Breast epithelium (tissue), 4 donors: Measurements from ENCODE around the gene HERC2. TPM values are rescaled to one million over a fixed set of nuclear protein-coding genes. Genes with fewer than 3 reads are reported as not detected.

Experiments
- DNase-seq, 2 donors: peaks; one replicate each; pipeline ENCODE4 v3.0.0-alpha.2; 2019; ENCODE audit warnings: low spot score in 2 of 2
- H3K27ac ChIP-seq, 2 donors: fragments of 200-600 bp; sonication (generic) in 1 of 2; one replicate each; pipeline ENCODE4 v1.5.1; 2016 to 2019; ENCODE audit warnings: mild to moderate bottlenecking in 1 of 2
- H3K27me3 ChIP-seq, 2 donors: fragments of 200-600 bp; sonication (generic) in 1 of 2; one replicate each; pipeline versions ENCODE4 v1.5.1 to v1.6.0; 2017 to 2019; ENCODE audit warnings: control low read depth in 1 of 2, mild to moderate bottlenecking in 1 of 2
- H3K36me3 ChIP-seq: fragments of 200-600 bp; one replicate; pipeline ENCODE4 v1.5.1; 2019
- H3K4me1 ChIP-seq, 2 donors: fragments of 200-600 bp; sonication (generic); one replicate each; pipeline ENCODE4 v1.5.1; 2016 to 2019; ENCODE audit warnings: control low read depth in 1 of 2
- H3K4me3 ChIP-seq, 3 donors: fragments of 200-600 bp; sonication (generic); 1 replicate in 2 of 3; 2 replicates in 1 of 3; pipeline ENCODE4 v1.5.1; 2016 to 2019; ENCODE audit warnings: mild to moderate bottlenecking in 3 of 3, moderate library complexity in 2 of 3
- H3K9me3 ChIP-seq, 2 donors: fragments of 200-600 bp; sonication (generic) in 1 of 2; one replicate each; pipeline ENCODE4 v1.5.1; 2016 to 2019; ENCODE audit warnings: control low read depth in 1 of 2
- CTCF ChIP-seq, 3 donors: fragments of 450-650 bp; IDR thresholded peaks; one replicate each; pipeline ENCODE4 v1.5.1; 2016 to 2017; ENCODE audit warnings: antibody characterized with exemption in 3 of 3, mild to moderate bottlenecking in 3 of 3, moderate library complexity in 3 of 3
- POLR2A ChIP-seq: fragments of 450-650 bp; IDR thresholded peaks from one replicate; pipeline ENCODE4 v1.6.1; 2016; ENCODE audit warnings: antibody characterized with exemption, mild to moderate bottlenecking, moderate library complexity
- POLR2AphosphoS5 ChIP-seq, 3 donors: sonication (generic); formaldehyde crosslinking; IDR thresholded peaks; one replicate each; pipeline ENCODE4 v1.6.1; 2017; ENCODE audit warnings: antibody characterized with exemption in 3 of 3
- intact Hi-C: fragments of 100-400 bp; cut with DNase I; formaldehyde crosslinking; loops from one replicate; pipeline ENCODE4 v1.15.1; 2023; ENCODE audit warnings: low total_unique reads
- total RNA-seq, 3 donors: library from RNA; depleted of rRNA; stranded (reverse); fragments of >200 nt; gene quantifications; one replicate each; pipeline ENCODE4 v1.1.0, GENCODE V29; 2016

HERC2 gene
- total RNA-seq, 3 donors from 2014 or later: 46.2 to 55.8 (median 51.1) TPM

DNA sequence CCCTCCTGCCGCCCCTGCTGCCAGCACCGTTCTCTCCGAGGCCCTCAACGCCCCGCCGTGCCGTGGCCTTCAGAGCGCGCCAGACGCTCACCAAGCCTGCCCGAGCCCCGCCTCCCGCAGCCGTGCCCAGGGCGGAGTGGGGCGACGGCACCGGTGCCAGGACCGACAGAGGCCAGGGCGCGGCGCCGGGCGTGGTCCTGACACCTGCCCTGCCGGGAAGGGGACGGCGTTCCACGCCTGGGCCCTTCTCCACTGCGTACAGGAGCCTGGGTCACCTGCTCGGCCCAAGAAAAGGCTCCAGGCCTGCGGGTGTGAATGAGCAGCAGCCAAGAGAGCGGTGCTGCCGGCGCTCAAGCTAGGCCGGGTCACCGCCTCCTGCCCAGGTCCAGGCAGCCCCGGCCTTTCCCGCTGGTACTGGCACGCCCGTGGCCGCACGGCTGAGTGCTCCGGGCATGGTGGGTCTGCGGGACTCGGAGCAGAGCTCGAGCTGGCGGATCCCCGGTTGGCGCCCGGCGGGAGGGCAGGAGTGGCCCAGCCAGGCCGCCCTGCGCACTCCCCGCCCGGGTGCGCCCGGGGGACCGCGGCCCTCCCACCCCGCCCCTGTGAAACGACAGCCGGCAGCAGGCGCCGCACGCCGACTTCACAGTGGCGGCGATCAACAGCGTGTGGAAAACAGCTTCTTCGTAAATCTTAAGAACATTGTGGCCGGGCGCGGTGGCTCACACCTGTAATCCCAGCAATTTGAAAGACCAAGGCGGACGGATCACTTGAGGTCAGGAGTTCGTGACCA lies 227.1 kb downstream of the HERC2 start:
- Histone ChIP-seq H3K9me3 (peaks cover 0 to 17% of the 10 kb centered on the region in 2 donors), H3K4me1 (no peaks in the 10 kb centered on the region), H3K36me3 (no peaks in the 10 kb centered on the region), H3K4me3 (peak overlapping the region; percentile 39 to 64 (median 52)), H3K27me3 (peaks cover 0 to 59% of the 10 kb centered on the region in 2 donors), H3K27ac (peak overlapping the region in 1 of 2 donors; percentile 30)
- no peak for DNase-seq
- intact Hi-C loops: loop anchor here (5.0 kb wide), 1 partner anchor 653 kb away; no protein-coding TSS in a partner anchor
- TF ChIP-seq CTCF (IDR thresholded peaks at IDR 0.05) (no peak), POLR2A (no peak), POLR2AphosphoS5 (IDR thresholded peaks at IDR 0.05) (no peak)

- H3K4me3 ChIP-seq: peak overlapping the region in 1 of 3 donors; percentile 64
- H3K36me3 ChIP-seq: no peaks in the 10 kb centered on the region
- H3K27me3 ChIP-seq: peaks cover 0 to 49% of the 10 kb centered on the region in 2 donors
- TF ChIP-seq POLR2AphosphoS5 (IDR thresholded peaks at IDR 0.05) (no peak), CTCF (IDR thresholded peaks at IDR 0.05) (no peak), POLR2A (no peak)
- no peaks in the 10 kb centered on the region for H3K4me1 ChIP-seq
- H3K27ac ChIP-seq: no peak overlapping the region
- intact Hi-C loops: no loop called here
- H3K9me3 ChIP-seq: peaks cover 0 to 17% of the 10 kb centered on the region in 2 donors
- DNase-seq: no peak
Measured at GRCh38 chr15:28093752-28094535, 228.0 kb downstream of the HERC2 start.

GRCh38 chr15:28091313-28091712 lies 230.7 kb downstream of the HERC2 start:
- no peak overlapping the region for H3K27ac ChIP-seq
- intact Hi-C loops: no loop called here
- DNase-seq: no peak
- peaks cover 0 to 17% of the 10 kb centered on the region in 2 donors for H3K9me3 ChIP-seq
- H3K4me3 ChIP-seq: no peak overlapping the region
- TF ChIP-seq CTCF (IDR thresholded peaks at IDR 0.05): no peak
- no peak for TF ChIP-seq POLR2A
- TF ChIP-seq POLR2AphosphoS5 (IDR thresholded peaks at IDR 0.05): no peak
- H3K27me3 ChIP-seq: peaks cover 0 to 23% of the 10 kb centered on the region in 2 donors
- no peaks in the 10 kb centered on the region for H3K4me1 ChIP-seq
- no peaks in the 10 kb centered on the region for H3K36me3 ChIP-seq

GRCh38 chr15:28086175-28086703 lies 235.7 kb downstream of the HERC2 start:
- Histone ChIP-seq H3K4me1 (no peaks in the 10 kb centered on the region), H3K27ac (no peak overlapping the region), H3K4me3 (no peak overlapping the region), H3K9me3 (peaks cover 7 to 10% of the 10 kb centered on the region in 2 donors), H3K27me3 (no peaks in the 10 kb centered on the region), H3K36me3 (no peaks in the 10 kb centered on the region)
- intact Hi-C loops: no loop called here
- TF ChIP-seq CTCF (IDR thresholded peaks at IDR 0.05): peak in 2 of 3 donors; percentile 30 to 34
- no peak for TF ChIP-seq POLR2A
- no peak for TF ChIP-seq POLR2AphosphoS5 (IDR thresholded peaks at IDR 0.05)
- no peak for DNase-seq
